Naive thymus-derived CD8-positive, alpha-beta T cell (primary cell): ENCODE results near the gene H6PD. TPM values are rescaled to one million over a fixed set of nuclear protein-coding genes. Genes with fewer than 3 reads are reported as not detected.

ENCODE experiments used
- ATAC-seq, 2 donors: fragments of 150-1000 bp; cut with Tn5 transposase in 1 of 2; sonication (Bioruptor Pico), chemical (Tn5 transposase) in 1 of 2; 1 replicate in 1 of 2; 2 replicates in 1 of 2; pipeline ENCODE4 v1.10.0; 2021; ENCODE audit warnings: mild to moderate bottlenecking in 2 of 2, moderate library complexity in 2 of 2
- POLR2A ChIA-PET: fragments of 350-600 bp; sonication (Branson Sonifier 250); formaldehyde crosslinking; loops from one replicate; lab custom pipeline; 2021; ENCODE audit warnings: antibody characterized with exemption; lab: Charles Lee
- DNase-seq, 10 donors: peaks; one replicate each; pipeline versions ENCODE4 v3.0.0 to v3.0.0-alpha.2; 2020 to 2022
- H3K27ac Mint-ChIP-seq, 10 donors: one replicate each; pipeline ENCODE4 v1.8.0; 2020 to 2022; ENCODE audit warnings: mild to moderate bottlenecking in 10 of 10, mixed read lengths in 10 of 10, moderate library complexity in 4 of 10, inconsistent platforms in 1 of 10
- H3K27me3 Mint-ChIP-seq, 5 donors: one replicate each; pipeline ENCODE4 v1.8.0; 2021 to 2022; ENCODE audit warnings: mixed read lengths in 5 of 5
- H3K36me3 Mint-ChIP-seq, 3 donors: one replicate each; pipeline ENCODE4 v1.8.0; 2020 to 2022; ENCODE audit warnings: mixed read lengths in 3 of 3, mild to moderate bottlenecking in 2 of 3, inconsistent platforms in 1 of 3
- H3K4me1 Mint-ChIP-seq, 4 donors: one replicate each; pipeline ENCODE4 v1.8.0; 2021 to 2022; ENCODE audit warnings: mixed read lengths in 4 of 4
- H3K4me3 Mint-ChIP-seq, 10 donors: one replicate each; pipeline ENCODE4 v1.8.0; 2020 to 2022; ENCODE audit warnings: mild to moderate bottlenecking in 10 of 10, mixed read lengths in 10 of 10, moderate library complexity in 6 of 10, inconsistent platforms in 1 of 10
- H3K9me3 Mint-ChIP-seq, 9 donors: one replicate each; pipeline ENCODE4 v1.8.0; 2020 to 2022; ENCODE audit warnings: mixed read lengths in 9 of 9, mild to moderate bottlenecking in 3 of 9, inconsistent platforms in 1 of 9, moderate library complexity in 1 of 9
- polyA plus RNA-seq, 3 donors: library from polyadenylated mRNA; unstranded; fragments of 300-500 nt; fragmentation: Illumina TruSeq; gene quantifications; one replicate each; pipeline ENCODE4 v1.2.3, GENCODE V29; 2021
- total RNA-seq, 8 experiments: library from RNA in 2 of 8; stranded (reverse) in 2 of 8; gene quantifications; one replicate each; pipeline ENCODE4 v1.2.3 and lab custom pipeline; 2021 to 2026

The H6PD gene, protein sequence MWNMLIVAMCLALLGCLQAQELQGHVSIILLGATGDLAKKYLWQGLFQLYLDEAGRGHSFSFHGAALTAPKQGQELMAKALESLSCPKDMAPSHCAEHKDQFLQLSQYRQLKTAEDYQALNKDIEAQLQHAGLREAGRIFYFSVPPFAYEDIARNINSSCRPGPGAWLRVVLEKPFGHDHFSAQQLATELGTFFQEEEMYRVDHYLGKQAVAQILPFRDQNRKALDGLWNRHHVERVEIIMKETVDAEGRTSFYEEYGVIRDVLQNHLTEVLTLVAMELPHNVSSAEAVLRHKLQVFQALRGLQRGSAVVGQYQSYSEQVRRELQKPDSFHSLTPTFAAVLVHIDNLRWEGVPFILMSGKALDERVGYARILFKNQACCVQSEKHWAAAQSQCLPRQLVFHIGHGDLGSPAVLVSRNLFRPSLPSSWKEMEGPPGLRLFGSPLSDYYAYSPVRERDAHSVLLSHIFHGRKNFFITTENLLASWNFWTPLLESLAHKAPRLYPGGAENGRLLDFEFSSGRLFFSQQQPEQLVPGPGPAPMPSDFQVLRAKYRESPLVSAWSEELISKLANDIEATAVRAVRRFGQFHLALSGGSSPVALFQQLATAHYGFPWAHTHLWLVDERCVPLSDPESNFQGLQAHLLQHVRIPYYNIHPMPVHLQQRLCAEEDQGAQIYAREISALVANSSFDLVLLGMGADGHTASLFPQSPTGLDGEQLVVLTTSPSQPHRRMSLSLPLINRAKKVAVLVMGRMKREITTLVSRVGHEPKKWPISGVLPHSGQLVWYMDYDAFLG
- total RNA-seq (10 to 100 TPM; 18.7 to 18.9 TPM), polyA plus RNA-seq (10 to 100 TPM in 2 of 3 donors, 1 to 10 TPM in 1; 8.5 to 14.9 (median 11.0) TPM), total RNA-seq (lab: John Stamatoyannopoulos, UW) (40.5 to 110 (median 79.5) reads per million in 6 experiments)

DNA sequence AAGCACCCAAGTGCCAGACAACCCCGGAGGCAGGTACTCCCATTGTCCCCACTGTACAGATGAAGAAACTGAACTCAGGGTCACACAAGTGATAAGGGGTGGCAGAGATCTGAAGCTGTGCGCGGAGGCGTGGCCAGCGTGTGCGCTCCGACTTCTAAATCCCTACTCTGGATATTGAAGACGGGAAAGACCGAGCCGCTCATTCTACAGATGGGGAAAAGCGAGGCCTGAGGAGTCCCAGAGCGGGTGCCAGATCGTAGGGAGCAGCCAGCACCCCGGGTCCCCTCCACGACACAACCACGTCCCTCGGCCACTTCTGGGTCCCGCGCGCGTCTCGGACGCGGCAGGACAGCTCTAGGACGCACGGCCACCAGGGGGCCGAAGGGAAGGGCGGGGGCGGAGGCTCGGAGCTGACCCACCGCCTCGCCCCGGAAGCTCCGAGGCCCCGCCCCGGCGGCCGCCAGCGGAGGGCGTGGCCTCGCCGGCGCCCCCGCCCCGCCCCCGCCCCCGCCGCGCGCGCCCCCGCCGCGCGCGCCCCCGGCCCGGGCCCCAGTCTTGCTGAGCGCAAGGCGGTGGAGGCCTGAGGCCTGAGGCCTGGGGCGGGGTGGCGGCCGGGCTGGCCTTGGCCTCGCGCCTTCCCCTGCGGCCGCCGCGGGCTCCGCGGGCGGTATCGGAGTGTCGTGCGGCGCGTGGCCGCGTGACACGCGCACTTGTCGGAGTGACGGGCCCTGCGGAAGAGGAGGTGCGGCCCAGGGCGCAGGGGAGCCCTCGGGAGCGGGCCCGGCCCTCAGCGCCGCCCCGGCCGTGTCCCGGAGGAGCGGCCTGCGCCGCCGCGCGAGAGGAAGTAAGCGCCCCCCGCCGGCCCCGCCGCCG is at the start of gene H6PD:
Gene H6PD, plus strand, starts transcription at position 552 of the 873 bp plus-strand sequence. CDS start 10,161 bp downstream, outside the sequence.
- peaks cover 15 to 50% (median 37%) of the 10 kb centered on the region in 4 donors for H3K4me1 Mint-ChIP-seq
- H3K4me3 Mint-ChIP-seq = peak within 1 kb of the TSS; percentile 90 to 98 (median 95)
- H3K9me3 Mint-ChIP-seq = no peaks in the 10 kb centered on the region
- peak; percentile 78 to 85 for ATAC-seq
- no peaks in the 10 kb centered on the region for H3K36me3 Mint-ChIP-seq
- H3K27ac Mint-ChIP-seq = peak within 1 kb of the TSS; percentile 92 to 98 (median 96)
- POLR2A ChIA-PET = interaction anchor here (0.6 to 1.5 kb wide), 7 partner anchors 11 to 192 kb away, joined by 3 to 4 read pairs (median 3); no protein-coding TSS in a partner anchor
- H3K27me3 Mint-ChIP-seq = no peaks in the 10 kb centered on the region
- DNase-seq = peak; percentile 53 to 84 (median 74)

DNA sequence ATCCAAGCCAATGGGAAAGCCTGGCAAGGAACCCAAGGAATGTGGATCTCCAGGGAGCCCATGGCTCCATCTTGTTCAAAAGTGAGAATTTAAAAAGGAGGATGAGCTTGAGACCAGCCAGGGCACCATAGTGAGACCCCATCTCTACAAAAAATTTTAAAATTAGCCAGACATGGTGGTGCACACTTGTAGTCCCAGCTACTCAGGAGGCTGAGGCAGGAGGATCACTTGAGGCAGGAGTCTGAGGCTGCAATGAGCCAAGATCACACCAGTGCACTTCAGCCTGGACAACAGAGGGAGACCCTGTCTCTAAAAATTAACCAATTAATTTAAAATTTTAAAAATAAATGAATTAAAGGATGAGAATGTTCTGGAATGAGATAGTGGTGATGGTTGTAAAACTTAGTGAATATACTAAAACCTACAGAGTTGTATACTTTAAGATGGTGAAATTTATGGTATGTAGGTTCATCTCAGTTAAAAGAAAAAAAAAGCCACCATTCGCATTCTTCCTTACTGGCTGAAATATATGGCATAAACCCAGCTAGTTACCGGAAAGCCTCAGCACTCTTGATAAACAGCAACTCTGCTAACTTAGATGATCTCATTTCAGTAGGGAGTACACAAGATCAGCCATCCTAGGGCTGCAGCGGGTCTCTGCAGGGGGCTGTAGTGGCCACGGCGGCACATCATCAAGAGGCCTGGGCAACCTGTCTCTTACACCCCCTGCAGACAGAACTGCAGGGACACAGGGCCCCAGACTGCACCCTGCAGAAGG is 48.3 kb upstream of the H6PD start:
- Mint-ChIP-seq H3K27me3 (peaks cover 7 to 34% (median 20%) of the 10 kb centered on the region in 5 donors), H3K27ac (no peak overlapping the region), H3K9me3 (no peaks in the 10 kb centered on the region), H3K4me1 (peaks cover 5 to 8% (median 7%) of the 10 kb centered on the region in 4 donors), H3K4me3 (no peak overlapping the region), H3K36me3 (peaks cover 0 to 2% (median 0%) of the 10 kb centered on the region in 3 donors)
- DNase-seq (no peak), ATAC-seq (no peak)
- POLR2A ChIA-PET = no interaction called here

DNA sequence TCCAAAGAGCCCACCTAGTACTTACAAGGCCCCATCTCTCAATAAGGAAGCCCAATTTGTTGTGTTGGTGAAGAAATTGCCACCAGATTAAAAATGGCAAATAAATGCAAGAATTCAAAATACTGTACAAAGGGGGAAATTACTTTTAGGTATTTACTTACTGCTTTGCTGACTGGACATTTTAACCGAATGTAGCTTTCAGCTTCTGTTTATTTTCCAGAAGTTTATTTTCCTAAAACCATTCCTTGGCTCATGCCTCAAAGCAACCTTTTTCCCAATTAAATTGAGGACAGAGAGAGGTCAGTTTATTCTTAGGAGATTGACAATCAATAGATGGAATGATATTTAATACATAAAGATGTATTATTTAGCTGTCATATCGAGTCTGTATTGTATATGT is 47.6 kb upstream of the H6PD start:
- ATAC-seq (no peak), DNase-seq (no peak)
- POLR2A ChIA-PET = interaction anchor here (0.6 kb wide), 1 partner anchor 598 kb away, joined by 3 read pairs; no protein-coding TSS in a partner anchor
- H3K36me3 Mint-ChIP-seq = peaks cover 0 to 2% (median 0%) of the 10 kb centered on the region in 3 donors
- peaks cover 2 to 31% (median 15%) of the 10 kb centered on the region in 5 donors for H3K27me3 Mint-ChIP-seq
- peaks cover 0 to 2% (median under 1%) of the 10 kb centered on the region in 4 donors for H3K4me1 Mint-ChIP-seq
- H3K27ac Mint-ChIP-seq = no peak overlapping the region
- H3K4me3 Mint-ChIP-seq = no peak overlapping the region
- H3K9me3 Mint-ChIP-seq = no peaks in the 10 kb centered on the region

DNA sequence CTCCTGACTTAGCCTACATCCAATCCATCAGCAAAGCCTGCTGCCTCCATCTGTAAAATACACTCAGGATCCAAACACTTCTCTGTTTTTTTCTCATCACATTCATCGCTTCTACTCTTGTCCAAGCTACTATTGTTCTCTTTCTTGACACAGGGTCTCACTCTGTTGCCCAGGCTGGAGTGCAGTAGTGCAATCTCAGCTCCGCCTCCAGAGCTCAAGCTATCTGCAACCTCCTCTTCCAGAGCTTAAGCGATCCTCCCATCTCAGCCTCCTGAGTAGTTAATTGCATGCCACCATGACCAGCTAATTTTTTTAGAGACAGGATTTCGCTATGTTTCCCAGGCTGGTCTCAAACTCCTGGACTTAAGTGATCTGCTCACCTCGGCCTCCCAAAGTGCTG is 44.3 kb upstream of the H6PD start:
- ATAC-seq = no peak
- Mint-ChIP-seq H3K4me1 (no peaks in the 10 kb centered on the region), H3K27ac (no peak overlapping the region), H3K4me3 (no peak overlapping the region), H3K36me3 (peaks cover 0 to 2% (median 0%) of the 10 kb centered on the region in 3 donors), H3K27me3 (peaks cover 2 to 26% (median 15%) of the 10 kb centered on the region in 5 donors), H3K9me3 (no peaks in the 10 kb centered on the region)
- POLR2A ChIA-PET = no interaction called here
- no peak for DNase-seq

DNA sequence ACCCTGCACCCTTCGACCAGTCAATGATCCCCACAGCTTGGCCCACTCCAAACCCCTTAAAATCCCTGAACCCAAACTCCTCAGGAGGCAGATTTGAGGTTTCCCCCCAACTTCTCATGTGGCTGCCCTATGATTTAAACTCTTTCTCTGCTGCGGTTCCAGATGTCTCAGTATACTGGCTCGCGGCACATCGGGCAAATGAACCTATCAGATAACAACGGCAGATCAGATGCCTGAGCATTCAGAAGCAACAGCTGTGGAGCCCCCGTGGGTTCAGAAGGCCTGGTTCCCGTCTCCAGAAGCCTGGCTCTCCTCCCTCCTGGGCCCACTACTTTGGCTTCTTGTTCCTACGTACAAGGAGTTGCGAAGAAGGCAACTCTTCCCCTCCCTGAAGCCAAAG is 43.3 kb upstream of the H6PD start:
- POLR2A ChIA-PET = no interaction called here
- Mint-ChIP-seq H3K9me3 (no peaks in the 10 kb centered on the region), H3K27ac (peak overlapping the region in 1 of 10 donors; percentile 1), H3K36me3 (peaks cover 0 to 2% (median 0%) of the 10 kb centered on the region in 3 donors), H3K4me1 (peaks cover 0 to 4% (median 1%) of the 10 kb centered on the region in 4 donors), H3K4me3 (no peak overlapping the region), H3K27me3 (peaks cover 2 to 24% (median 15%) of the 10 kb centered on the region in 5 donors)
- DNase-seq (no peak), ATAC-seq (no peak)

DNA sequence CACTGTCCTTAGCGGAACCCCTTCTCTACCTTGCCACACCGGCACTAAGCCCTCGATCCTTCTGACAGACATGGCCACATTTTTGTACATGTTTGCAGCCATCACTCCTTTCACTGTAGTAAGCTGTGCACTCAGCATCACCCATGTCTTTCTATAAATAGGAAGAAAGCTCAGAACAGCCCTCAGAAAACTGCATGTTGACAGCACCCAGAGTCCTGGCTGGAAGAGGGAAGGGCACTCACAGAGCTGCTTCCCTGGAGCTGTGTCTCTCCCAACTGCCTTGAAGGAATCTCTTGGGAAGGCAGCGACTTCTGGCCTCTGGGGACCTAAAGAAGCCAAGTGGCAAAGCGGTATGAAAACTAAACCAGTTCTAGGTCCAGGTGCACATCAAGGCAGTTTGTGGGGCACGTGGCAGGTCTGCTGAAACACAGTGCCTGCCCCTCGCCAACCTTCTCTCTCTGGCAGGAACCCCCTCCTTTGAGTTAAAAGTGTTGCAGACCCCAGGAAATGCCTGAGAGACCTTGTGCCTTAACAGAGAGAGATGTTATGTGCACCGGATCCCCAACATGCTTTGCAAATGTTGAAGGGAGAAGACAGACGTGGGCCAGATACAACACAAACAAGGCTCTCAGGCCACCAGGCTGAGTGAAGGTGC is 41.9 kb upstream of the H6PD start:
- H3K27me3 Mint-ChIP-seq = peaks cover 3 to 38% (median 26%) of the 10 kb centered on the region in 5 donors
- no peaks in the 10 kb centered on the region for H3K9me3 Mint-ChIP-seq
- no peak overlapping the region for H3K4me3 Mint-ChIP-seq
- DNase-seq (no peak), ATAC-seq (no peak)
- POLR2A ChIA-PET = no interaction called here
- H3K27ac Mint-ChIP-seq = peak overlapping the region in 1 of 10 donors; percentile 60
- peaks cover 0 to 12% (median 5%) of the 10 kb centered on the region in 4 donors for H3K4me1 Mint-ChIP-seq
- H3K36me3 Mint-ChIP-seq = peaks cover 0 to 2% (median 0%) of the 10 kb centered on the region in 3 donors

DNA sequence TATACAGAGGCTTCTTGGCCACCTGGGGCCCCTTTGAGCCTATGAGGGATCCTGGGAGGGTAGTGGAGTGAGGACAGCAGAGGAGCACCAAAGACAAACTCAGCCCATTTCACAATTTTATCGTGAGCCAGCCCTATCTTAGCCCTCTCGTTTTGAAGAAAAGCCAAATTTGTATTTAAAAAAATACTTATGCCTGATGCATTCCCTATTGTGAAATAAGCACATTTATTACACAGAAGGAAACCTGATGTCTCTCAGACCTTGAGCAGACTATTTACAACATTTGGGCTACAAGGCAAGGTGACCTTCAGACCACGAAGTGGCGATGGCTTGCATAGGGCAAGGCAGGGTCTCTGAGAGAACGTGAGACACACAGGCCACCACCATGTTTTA is 41.3 kb upstream of the H6PD start:
- Mint-ChIP-seq H3K27me3 (peaks cover 3 to 44% (median 32%) of the 10 kb centered on the region in 5 donors), H3K4me1 (peaks cover 0 to 12% (median 5%) of the 10 kb centered on the region in 4 donors), H3K4me3 (no peak overlapping the region), H3K27ac (no peak overlapping the region), H3K9me3 (no peaks in the 10 kb centered on the region), H3K36me3 (peaks cover 0 to 2% (median 0%) of the 10 kb centered on the region in 3 donors)
- no peak for DNase-seq
- no peak for ATAC-seq
- POLR2A ChIA-PET = no interaction called here

DNA sequence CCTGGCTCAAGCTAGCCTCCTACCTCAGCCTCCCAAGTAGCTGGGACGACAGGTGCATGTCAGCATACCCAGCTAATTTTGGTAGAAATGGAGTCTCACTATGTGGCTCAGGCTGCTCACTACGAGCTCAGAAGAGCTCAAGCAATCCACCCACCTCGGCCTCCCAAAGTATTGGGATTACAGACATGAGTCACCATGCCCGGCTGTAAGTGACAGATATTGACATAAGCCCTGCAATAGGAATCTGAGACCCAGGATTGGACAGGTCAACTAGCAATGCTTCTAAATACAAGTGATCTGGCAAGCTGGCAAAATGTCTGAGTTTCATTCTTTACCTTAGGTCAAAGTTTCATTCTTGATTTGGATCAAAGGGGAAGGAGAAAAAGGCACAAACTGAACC is 40.5 kb upstream of the H6PD start:
- Mint-ChIP-seq H3K36me3 (no peaks in the 10 kb centered on the region), H3K27me3 (peaks cover 3 to 52% (median 36%) of the 10 kb centered on the region in 5 donors), H3K4me1 (peaks cover 2 to 12% (median 7%) of the 10 kb centered on the region in 4 donors), H3K9me3 (no peaks in the 10 kb centered on the region), H3K27ac (no peak overlapping the region), H3K4me3 (no peak overlapping the region)
- POLR2A ChIA-PET = no interaction called here
- no peak for DNase-seq
- ATAC-seq = no peak

DNA sequence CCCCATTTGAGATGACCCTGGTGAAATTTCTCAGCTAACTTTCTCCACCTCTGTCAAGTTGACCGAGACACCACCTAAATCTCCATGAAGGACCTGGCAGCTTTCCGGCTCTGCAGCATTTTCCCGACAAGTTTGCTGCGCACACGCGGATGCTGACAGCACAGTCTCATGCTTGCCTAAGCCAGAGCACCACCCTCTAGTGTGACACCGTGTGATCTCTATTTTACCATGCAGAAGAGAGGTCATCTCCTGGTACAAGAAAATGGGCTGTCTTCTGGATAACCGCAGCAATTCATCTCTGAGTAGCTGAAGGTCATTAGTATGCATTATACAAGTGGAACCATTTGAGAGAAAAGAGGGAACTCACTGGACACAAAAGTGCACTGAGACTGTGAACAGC is 38.9 kb upstream of the H6PD start:
- no peak for ATAC-seq
- Mint-ChIP-seq H3K27ac (peak overlapping the region in 1 of 10 donors; percentile 73), H3K4me3 (no peak overlapping the region), H3K4me1 (peaks cover 2 to 16% (median 13%) of the 10 kb centered on the region in 4 donors), H3K36me3 (no peaks in the 10 kb centered on the region), H3K27me3 (peaks cover 12 to 56% (median 44%) of the 10 kb centered on the region in 5 donors), H3K9me3 (no peaks in the 10 kb centered on the region)
- no peak for DNase-seq
- POLR2A ChIA-PET = interaction anchor here (2.0 kb wide), 1 partner anchor 84 kb away, joined by 6 read pairs; no protein-coding TSS in a partner anchor

DNA sequence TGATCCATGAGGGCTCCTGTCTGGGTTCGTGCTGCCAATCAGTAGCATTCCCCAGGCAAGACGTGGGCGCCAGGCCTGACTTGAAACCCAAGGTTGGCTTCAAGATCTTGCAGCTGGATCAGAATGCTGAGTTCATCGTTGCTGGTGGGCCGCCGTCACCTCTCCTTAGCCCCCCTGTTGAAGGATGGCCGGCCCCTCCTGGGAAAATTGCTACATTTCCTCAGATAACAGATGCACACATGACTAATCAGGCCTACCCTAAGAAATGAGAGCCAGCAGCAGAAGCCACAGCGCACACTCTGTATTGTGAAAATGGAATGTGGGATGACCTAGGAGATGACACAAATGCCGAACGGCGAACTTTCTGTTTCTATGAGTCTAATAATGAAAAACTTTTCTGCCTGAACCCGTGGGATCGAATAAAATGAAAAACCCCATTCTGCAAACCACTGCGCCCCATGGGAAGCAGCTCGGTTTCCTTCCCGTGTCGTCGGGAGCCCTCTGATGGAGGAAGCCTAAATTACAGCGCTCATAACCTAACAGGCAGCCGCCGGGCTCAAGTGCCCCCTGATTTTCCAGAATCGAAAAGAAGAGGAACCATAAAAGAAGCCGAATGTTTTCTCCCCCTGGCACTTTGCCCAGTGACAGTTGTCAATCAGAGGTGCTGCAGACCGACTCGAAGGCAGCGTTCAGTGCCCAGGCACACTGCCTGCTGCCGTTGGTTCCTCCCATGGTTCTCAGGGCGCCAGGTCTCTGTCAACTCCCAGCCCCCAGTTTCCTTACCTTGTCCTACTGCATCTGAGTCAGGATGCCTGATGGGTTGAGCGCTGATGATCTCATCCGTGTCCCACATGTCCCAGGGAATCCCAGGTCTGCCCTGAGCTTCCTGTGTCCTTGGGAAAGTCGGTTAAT is 38.2 kb upstream of the H6PD start:
- DNase-seq (peak; percentile 33 to 74 (median 52)), ATAC-seq (peak; percentile 59 to 72)
- Mint-ChIP-seq H3K27ac (no peak overlapping the region), H3K36me3 (no peaks in the 10 kb centered on the region), H3K27me3 (peaks cover 15 to 56% (median 45%) of the 10 kb centered on the region in 5 donors), H3K4me1 (peaks cover 6 to 23% (median 20%) of the 10 kb centered on the region in 4 donors), H3K4me3 (no peak overlapping the region), H3K9me3 (no peaks in the 10 kb centered on the region)
- POLR2A ChIA-PET = interaction anchor here (2.0 kb wide), 1 partner anchor 85 kb away, joined by 6 read pairs; no protein-coding TSS in a partner anchor
